Common myeloid progenitor, CD34-positive (primary cell): Measurements from ENCODE around the gene KRT6C.

Experiments used
- CTCF ChIA-PET: fragments of 350-600 bp; sonication (Branson Sonifier 250); formaldehyde crosslinking; loops from one replicate; lab custom pipeline; 2021; ENCODE audit warnings: antibody characterized with exemption; lab: Charles Lee
- POLR2A ChIA-PET: fragments of 350-600 bp; sonication (Branson Sonifier 250); formaldehyde crosslinking; loops from one replicate; lab custom pipeline; 2021; ENCODE audit warnings: antibody characterized with exemption; lab: Charles Lee
- DNase-seq, 3 donors: peaks; one replicate each; pipeline versions ENCODE4 v3.0.0 to v3.0.0-alpha.2; 2013
- H3K27ac ChIP-seq, 2 experiments: 1 replicate in 1 of 2; 2 replicates in 1 of 2; pipeline ENCODE4 v1.7.0; 2013; ENCODE audit warnings: inconsistent platforms in 2 of 2, low read length in 2 of 2, mild to moderate bottlenecking in 2 of 2, low read depth in 1 of 2, moderate library complexity in 1 of 2; ENCODE audit not compliant: severe bottlenecking in 2 of 2, insufficient read depth in 1 of 2, poor library complexity in 1 of 2
- H3K27me3 ChIP-seq, 5 experiments: replicated peaks in 2 of 5; 1 replicate in 3 of 5; 2 replicates in 2 of 5; pipeline versions ENCODE4 v1.6.1 to v1.7.0; 2013; ENCODE audit warnings: low read length in 4 of 5, mild to moderate bottlenecking in 2 of 5, moderate library complexity in 2 of 5, inconsistent platforms in 1 of 5; ENCODE audit not compliant: insufficient read depth in 5 of 5, control insufficient read depth in 4 of 5
- H3K36me3 ChIP-seq, 4 experiments: 1 replicate in 2 of 4; 2 replicates in 2 of 4; pipeline versions ENCODE4 v1.6.1 to v1.7.0; 2013; ENCODE audit warnings: low read length in 3 of 4, control low read depth in 1 of 4, mild to moderate bottlenecking in 1 of 4; ENCODE audit not compliant: control insufficient read depth in 4 of 4, insufficient read depth in 4 of 4
- H3K4me1 ChIP-seq, 4 experiments: 1 replicate in 3 of 4; 2 replicates in 1 of 4; pipeline versions ENCODE4 v1.6.1 to v1.7.1; 2013; ENCODE audit warnings: low read length in 3 of 4, mild to moderate bottlenecking in 3 of 4, control low read depth in 1 of 4, inconsistent platforms in 1 of 4, moderate library complexity in 1 of 4; ENCODE audit not compliant: control insufficient read depth in 4 of 4, insufficient read depth in 4 of 4; ENCODE audit errors: control extremely low read depth in 1 of 4
- H3K4me3 ChIP-seq, 7 experiments: 1 replicate in 4 of 7; 2 replicates in 3 of 7; pipeline versions ENCODE4 v1.5.1 to v1.7.0; 2013; ENCODE audit warnings: mild to moderate bottlenecking in 7 of 7, low read length in 6 of 7, moderate library complexity in 6 of 7, inconsistent platforms in 2 of 7, low read depth in 2 of 7, control low read depth in 1 of 7; ENCODE audit not compliant: insufficient read depth in 4 of 7, control insufficient read depth in 1 of 7; ENCODE audit errors: extremely low read depth in 1 of 7
- H3K9me3 ChIP-seq, 5 experiments: 1 replicate in 4 of 5; 2 replicates in 1 of 5; pipeline versions ENCODE4 v1.6.1 to v1.7.1; 2013; ENCODE audit warnings: low read length in 4 of 5, mild to moderate bottlenecking in 2 of 5, inconsistent platforms in 1 of 5, low read depth in 1 of 5, moderate library complexity in 1 of 5; ENCODE audit not compliant: control insufficient read depth in 4 of 5, insufficient read depth in 2 of 5; ENCODE audit errors: control extremely low read depth in 1 of 5
- WGBS: methylation state at CpG from one replicate; pipeline ENCODE4 v1.1.5; 2013; ENCODE audit not compliant: insufficient coverage; 5-methylcytosine and 5-hydroxymethylcytosine counted together

KRT6C gene

GRCh38 chr12:52428121-52428520 is 45.5 kb downstream of the KRT6C start:
- ChIA-PET CTCF (interaction anchor here (0.6 to 2.9 kb wide), 5 partner anchors 8 to 458 kb away, joined by 3 to 9 read pairs (median 4); no protein-coding TSS in a partner anchor), POLR2A (no interaction called here)
- H3K9me3 ChIP-seq = no peaks in the 10 kb centered on the region
- H3K27me3 ChIP-seq = peaks cover 0 to 41% (median 9%) of the 10 kb centered on the region in 5 experiments
- 88% methylated on average over 10 of the region's 10 CpGs for WGBS
- H3K4me3 ChIP-seq = no peak overlapping the region
- DNase-seq = no peak
- H3K4me1 ChIP-seq = no peaks in the 10 kb centered on the region
- no peaks in the 10 kb centered on the region for H3K36me3 ChIP-seq
- no peak overlapping the region for H3K27ac ChIP-seq

- no peaks in the 10 kb centered on the region for H3K36me3 ChIP-seq
- H3K27ac ChIP-seq = no peak overlapping the region
- peaks cover 0 to 35% (median 12%) of the 10 kb centered on the region in 5 experiments for H3K27me3 ChIP-seq
- POLR2A ChIA-PET = no interaction called here
- no peak overlapping the region for H3K4me3 ChIP-seq
- CTCF ChIA-PET = interaction anchor here (1.3 to 2.9 kb wide), 4 partner anchors 9 to 14 kb away, joined by 3 to 9 read pairs (median 4); no protein-coding TSS in a partner anchor
- no peaks in the 10 kb centered on the region for H3K4me1 ChIP-seq
- no peaks in the 10 kb centered on the region for H3K9me3 ChIP-seq
- no CpG with 5 or more reads among the region's 1 CpG for WGBS
- no peak for DNase-seq
Measured at GRCh38 chr12:52427083-52427482, 46.5 kb downstream of the KRT6C start.

- no peak overlapping the region for H3K27ac ChIP-seq
- H3K36me3 ChIP-seq = no peaks in the 10 kb centered on the region
- CTCF ChIA-PET = interaction anchor here (2.9 kb wide), 1 partner anchor 13 kb away, joined by 9 read pairs; no protein-coding TSS in a partner anchor
- no peak for DNase-seq
- H3K9me3 ChIP-seq = no peaks in the 10 kb centered on the region
- no peak overlapping the region for H3K4me3 ChIP-seq
- H3K27me3 ChIP-seq = peaks cover 0 to 27% (median 19%) of the 10 kb centered on the region in 5 experiments
- POLR2A ChIA-PET = no interaction called here
- WGBS = 95% methylated on average over 2 of the region's 2 CpGs
- H3K4me1 ChIP-seq = no peaks in the 10 kb centered on the region
Measured at GRCh38 chr12:52426034-52426433, 47.6 kb downstream of the KRT6C start.

- H3K27ac ChIP-seq = no peak overlapping the region
- H3K36me3 ChIP-seq = no peaks in the 10 kb centered on the region
- CTCF ChIA-PET = interaction anchor here (2.9 kb wide), 1 partner anchor 12 kb away, joined by 9 read pairs; no protein-coding TSS in a partner anchor
- H3K4me3 ChIP-seq = no peak overlapping the region
- DNase-seq = no peak
- no peaks in the 10 kb centered on the region for H3K4me1 ChIP-seq
- H3K27me3 ChIP-seq = peaks cover 0 to 25% (median 17%) of the 10 kb centered on the region in 5 experiments
- POLR2A ChIA-PET = no interaction called here
- no peaks in the 10 kb centered on the region for H3K9me3 ChIP-seq
- 85% methylated on average over 5 of the region's 5 CpGs for WGBS
Measured at GRCh38 chr12:52425466-52425865, 48.1 kb downstream of the KRT6C start.

GRCh38 chr12:52423661-52424500 is 49.7 kb downstream of the KRT6C start:
- H3K36me3 ChIP-seq = no peaks in the 10 kb centered on the region
- no peak for DNase-seq
- H3K27ac ChIP-seq = no peak overlapping the region
- no peaks in the 10 kb centered on the region for H3K9me3 ChIP-seq
- CTCF ChIA-PET = no interaction called here
- no peak overlapping the region for H3K4me3 ChIP-seq
- no peaks in the 10 kb centered on the region for H3K4me1 ChIP-seq
- 89% methylated on average over 10 of the region's 11 CpGs for WGBS
- POLR2A ChIA-PET = no interaction called here
- H3K27me3 ChIP-seq = peaks cover 0 to 17% (median 9%) of the 10 kb centered on the region in 5 experiments

- H3K36me3 ChIP-seq = no peaks in the 10 kb centered on the region
- H3K4me3 ChIP-seq = no peak overlapping the region
- CTCF ChIA-PET = no interaction called here
- WGBS = 83% methylated on average over 6 of the region's 6 CpGs
- POLR2A ChIA-PET = no interaction called here
- no peak for DNase-seq
- peaks cover 0 to 14% (median 4%) of the 10 kb centered on the region in 5 experiments for H3K27me3 ChIP-seq
- no peaks in the 10 kb centered on the region for H3K4me1 ChIP-seq
- no peaks in the 10 kb centered on the region for H3K9me3 ChIP-seq
- H3K27ac ChIP-seq = no peak overlapping the region
Measured at GRCh38 chr12:52423035-52423434, 50.6 kb downstream of the KRT6C start.

- Histone ChIP-seq H3K27me3 (peaks cover 0 to 16% (median 6%) of the 10 kb centered on the region in 5 experiments), H3K4me3 (no peak overlapping the region), H3K4me1 (no peaks in the 10 kb centered on the region), H3K27ac (no peak overlapping the region), H3K9me3 (no peaks in the 10 kb centered on the region), H3K36me3 (no peaks in the 10 kb centered on the region)
- ChIA-PET POLR2A (no interaction called here), CTCF (no interaction called here)
- WGBS = no CpG with 5 or more reads among the region's 1 CpG
- DNase-seq = no peak
Measured at GRCh38 chr12:52419656-52420055, 53.9 kb downstream of the KRT6C start.
